AG10803 (cell line): ENCODE measurements around the gene VILL.

ENCODE experiments used
- DNase-seq: peaks from one replicate; pipeline ENCODE4 v3.0.0; 2010; ENCODE audit warnings: low read depth
- H3K4me3 ChIP-seq: 2 replicates; pipeline ENCODE4 v1.5.1; 2011; ENCODE audit warnings: mild to moderate bottlenecking, low read length, control low read depth
- TF ChIP-seq, protein P1 (sequence below): conservative IDR thresholded peaks from 2 replicates; pipeline ENCODE4 v1.5.1; 2011; ENCODE audit warnings: mild to moderate bottlenecking, low read length, control low read depth, inconsistent platforms

VILL gene

DNA sequence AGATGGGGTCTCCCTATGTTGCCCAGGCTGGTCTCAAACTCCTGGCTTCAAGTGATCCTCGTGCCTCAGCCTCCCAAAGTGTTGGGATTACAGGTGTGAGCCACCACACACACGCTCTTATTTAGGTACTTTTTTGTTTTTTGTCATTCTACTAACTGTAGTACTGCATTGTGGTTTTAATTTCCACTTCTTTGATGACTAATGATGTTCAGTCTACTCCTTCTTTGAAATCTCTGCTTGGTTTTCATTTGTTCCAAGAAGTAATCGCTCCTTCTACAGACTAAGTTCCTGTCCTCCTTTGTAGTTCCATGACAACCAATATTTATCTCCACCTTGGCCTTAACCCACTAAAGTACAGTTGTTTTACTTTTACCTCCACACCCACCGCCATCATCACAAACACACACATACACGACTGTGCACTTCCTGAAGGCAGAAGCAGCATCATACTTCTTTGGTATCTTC, 47.9 kb downstream of the VILL start:
- TF ChIP-seq, protein P1, sequence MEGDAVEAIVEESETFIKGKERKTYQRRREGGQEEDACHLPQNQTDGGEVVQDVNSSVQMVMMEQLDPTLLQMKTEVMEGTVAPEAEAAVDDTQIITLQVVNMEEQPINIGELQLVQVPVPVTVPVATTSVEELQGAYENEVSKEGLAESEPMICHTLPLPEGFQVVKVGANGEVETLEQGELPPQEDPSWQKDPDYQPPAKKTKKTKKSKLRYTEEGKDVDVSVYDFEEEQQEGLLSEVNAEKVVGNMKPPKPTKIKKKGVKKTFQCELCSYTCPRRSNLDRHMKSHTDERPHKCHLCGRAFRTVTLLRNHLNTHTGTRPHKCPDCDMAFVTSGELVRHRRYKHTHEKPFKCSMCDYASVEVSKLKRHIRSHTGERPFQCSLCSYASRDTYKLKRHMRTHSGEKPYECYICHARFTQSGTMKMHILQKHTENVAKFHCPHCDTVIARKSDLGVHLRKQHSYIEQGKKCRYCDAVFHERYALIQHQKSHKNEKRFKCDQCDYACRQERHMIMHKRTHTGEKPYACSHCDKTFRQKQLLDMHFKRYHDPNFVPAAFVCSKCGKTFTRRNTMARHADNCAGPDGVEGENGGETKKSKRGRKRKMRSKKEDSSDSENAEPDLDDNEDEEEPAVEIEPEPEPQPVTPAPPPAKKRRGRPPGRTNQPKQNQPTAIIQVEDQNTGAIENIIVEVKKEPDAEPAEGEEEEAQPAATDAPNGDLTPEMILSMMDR, result no peak
- no peak for DNase-seq
- no peak overlapping the region for H3K4me3 ChIP-seq

DNA sequence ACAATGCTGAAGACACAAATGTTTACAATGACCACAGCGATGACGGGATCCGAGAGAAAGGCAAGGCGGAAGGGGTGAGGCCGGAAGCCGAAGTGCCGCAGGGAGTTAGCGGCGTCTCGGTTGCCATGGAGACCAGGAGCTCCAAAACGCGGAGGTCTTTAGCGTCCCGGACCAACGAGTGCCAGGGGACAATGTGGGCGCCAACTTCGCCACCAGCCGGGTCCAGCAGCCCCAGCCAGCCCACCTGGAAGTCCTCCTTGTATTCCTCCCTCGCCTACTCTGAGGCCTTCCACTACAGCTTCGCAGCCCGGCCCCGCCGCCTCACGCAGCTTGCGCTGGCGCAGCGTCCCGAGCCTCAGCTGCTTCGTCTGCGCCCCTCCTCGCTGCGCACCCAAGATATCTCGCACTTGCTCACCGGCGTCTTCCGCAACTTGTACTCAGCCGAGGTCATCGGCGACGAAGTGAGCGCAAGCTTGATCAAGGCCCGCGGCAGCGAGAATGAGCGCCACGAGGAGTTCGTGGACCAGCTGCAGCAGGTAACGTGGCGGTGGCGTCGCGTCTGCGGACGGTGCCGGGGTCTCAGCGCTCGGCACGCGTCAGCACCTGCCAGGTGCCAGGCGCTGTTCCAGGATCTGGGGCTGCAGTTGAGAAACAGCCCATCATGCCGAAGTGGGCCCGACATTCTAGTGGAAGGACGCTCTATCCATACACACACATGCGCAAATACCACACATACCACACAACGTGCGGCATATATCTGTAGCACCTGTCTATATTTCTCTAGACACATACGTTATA, 48.7 kb downstream of the VILL start, which contains the start of gene DLEC1:
Gene DLEC1, plus strand, starts transcription at position 108 of the 798 bp plus-strand sequence. Its CDS starts 18 bp downstream, at position 126.
- TF ChIP-seq, protein P1, result no peak
- DNase-seq, result peak; percentile 36
- H3K4me3 ChIP-seq, result peak within 1 kb of the TSS; percentile 45

DNA sequence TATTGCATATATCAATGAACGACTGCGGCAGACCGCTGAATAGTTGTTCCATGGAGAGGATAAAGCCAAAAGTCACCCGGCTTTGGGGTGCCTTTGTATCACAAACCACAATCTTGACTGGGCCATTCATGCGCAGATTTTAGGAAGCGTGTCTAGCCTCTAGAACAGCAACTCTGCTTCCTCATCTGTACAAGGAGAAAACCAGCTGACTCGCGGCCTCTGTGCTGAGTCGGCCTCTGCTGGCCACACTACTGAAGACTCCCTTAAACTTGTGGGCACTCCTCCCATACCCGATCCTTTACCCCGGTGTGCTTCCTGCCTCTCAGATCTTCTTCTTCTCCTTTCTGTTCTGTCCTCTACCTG, 49.3 kb downstream of the VILL start:
- peak; percentile 44 for DNase-seq
- H3K4me3 ChIP-seq, result no peak overlapping the region
- TF ChIP-seq, protein P1, result peak; percentile 22; the same call in 1 of the 2 replicates

DNA sequence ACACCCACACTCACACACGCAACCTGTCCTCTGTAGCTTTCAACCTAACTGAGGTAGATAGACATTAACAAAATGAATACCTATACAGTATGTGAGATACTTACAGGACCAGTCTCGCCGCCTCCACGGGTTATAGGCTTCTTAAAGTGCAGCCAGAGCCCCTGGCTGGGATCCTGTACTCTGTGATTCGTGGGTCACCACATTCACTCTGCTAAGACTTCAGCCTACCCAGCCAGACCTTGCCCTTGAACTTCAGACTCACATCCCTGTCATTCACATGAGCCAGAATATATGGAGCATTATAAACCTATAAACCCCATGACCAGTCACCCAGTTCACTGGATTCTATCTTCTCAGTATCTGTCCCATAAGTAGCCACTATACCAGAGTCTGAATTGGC, 49.8 kb downstream of the VILL start:
- TF ChIP-seq, protein P1, result no peak
- H3K4me3 ChIP-seq, result no peak overlapping the region
- no peak for DNase-seq

DNA sequence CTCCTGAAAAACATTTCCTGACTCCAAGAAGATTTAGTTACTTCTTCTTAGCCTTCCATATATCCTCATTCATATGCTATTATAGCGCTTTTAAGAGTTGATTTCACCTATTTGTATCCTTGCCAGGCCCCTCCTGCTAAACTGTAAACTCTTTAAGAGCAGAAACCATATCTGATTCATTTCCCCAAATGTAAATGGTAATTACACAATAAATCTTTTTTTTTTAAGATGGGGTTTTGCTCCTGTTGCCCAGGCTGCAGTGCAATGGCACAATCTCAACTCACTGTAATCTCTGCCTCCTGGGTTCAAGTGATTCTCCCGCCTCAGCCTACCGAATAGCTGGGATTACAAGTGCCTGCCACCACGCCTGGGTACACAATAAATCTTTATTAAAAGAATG, 52.9 kb downstream of the VILL start:
- H3K4me3 ChIP-seq, result no peak overlapping the region
- TF ChIP-seq, protein P1, result no peak
- no peak for DNase-seq

DNA sequence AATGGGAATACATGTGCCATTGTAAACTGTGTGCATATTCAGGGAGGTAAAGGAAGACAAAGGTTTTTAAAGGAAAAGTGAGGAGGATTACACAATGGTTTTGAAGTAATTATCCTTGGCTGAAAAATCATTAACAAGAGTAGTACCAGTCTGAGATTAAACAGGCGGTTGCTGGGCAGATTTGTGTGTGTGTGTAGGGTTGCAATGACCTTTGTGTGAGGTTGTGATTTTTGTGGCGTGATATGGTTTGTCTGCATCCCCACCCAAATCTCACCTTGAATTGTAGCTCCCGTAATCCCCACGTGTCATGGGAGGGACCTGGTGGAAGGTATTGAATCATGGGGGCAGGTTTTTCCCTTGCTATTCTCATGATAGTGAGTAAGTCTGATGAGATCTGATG, 55.4 kb downstream of the VILL start:
- DNase-seq, result no peak
- H3K4me3 ChIP-seq, result no peak overlapping the region
- TF ChIP-seq, protein P1, result no peak

DNA sequence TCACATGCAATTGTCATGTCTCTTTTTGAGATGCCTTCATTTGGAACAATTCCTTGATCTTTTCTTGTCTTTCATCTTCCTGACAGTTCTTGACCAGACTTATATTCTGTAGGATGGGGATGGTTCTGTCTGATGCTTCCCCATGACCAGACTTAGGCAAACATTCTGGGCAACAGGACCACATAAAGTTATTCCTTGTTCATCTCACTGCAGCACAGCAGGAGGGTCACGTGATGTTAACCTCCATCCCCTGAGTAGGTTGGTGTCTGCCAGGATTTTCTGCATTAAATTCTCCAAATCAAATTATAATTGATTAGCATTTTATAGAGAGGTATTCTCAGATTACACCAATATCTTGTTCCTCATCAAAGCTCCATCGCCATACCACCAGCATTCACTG, 56.2 kb downstream of the VILL start:
- DNase-seq, result no peak

More for the DNA sequence above, 56.2 kb downstream of the VILL start:
- H3K4me3 ChIP-seq, result no peak overlapping the region
- TF ChIP-seq, protein P1, result no peak
